ENCODE data around the gene AMIGO3.
A peak's percentile ranks its signal among the peaks of the same experiment; 100 is the strongest.
"Not testable (repeated sequence)": the region's sequence is repeated elsewhere in the genome, so short reads cannot be mapped to it uniquely, and the experiment has no call there.

AMIGO3 gene

DNA sequence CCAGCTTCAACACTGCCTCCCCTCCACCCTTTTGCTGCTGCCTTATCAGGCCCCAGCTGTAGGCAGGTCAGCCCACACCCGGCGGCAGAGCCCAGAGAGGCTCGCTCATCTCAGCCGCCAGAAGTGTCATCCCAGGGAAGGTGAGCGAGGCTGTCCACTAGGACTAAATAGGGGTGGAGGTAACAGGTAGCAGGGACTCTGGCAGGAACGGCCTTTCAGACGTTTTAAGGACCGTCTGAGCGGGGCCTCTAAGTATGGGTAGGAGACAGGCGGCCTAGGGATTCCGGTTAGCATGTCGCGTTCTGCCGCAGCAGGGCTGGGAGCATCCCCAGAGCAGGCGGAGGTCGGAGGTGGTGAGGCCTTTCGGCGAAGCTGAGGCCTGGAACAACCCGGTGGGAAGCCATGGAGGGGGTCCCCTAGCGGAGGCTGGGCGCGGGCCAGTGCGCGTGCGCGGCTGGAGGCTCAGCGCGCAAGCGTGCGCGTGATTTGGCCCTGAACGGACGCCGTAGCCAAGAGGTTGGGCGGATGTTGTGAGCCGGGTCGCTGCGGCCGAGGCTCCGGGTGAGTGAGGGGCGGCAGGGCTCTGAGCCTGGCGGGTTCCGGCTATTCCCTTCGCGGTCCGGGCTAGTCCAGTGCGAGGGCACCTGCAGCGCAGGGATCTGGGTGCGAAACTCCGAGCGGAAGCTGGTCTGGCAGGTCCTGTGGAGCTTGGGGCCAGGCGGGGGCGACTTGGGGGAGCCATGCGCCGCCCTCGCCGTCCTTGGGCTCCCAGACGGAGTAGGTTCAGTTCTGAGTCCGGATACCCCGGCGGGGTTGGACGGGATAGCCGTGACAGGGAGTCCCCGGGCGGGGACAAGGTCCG, 30.2 kb downstream of the AMIGO3 start, which contains the start of the genes MST1 and RNF123:
TSS of gene MST1 (minus strand) at position 429 of the 862 bp plus-strand sequence. CDS start 783 bp downstream, outside the sequence.
TSS of gene RNF123 (plus strand) at position 512 of the 862 bp plus-strand sequence. CDS start 1,609 bp downstream, outside the sequence.
- peak; percentile 96 for DNase-seq (ENCODE audit: low spot score)

DNA sequence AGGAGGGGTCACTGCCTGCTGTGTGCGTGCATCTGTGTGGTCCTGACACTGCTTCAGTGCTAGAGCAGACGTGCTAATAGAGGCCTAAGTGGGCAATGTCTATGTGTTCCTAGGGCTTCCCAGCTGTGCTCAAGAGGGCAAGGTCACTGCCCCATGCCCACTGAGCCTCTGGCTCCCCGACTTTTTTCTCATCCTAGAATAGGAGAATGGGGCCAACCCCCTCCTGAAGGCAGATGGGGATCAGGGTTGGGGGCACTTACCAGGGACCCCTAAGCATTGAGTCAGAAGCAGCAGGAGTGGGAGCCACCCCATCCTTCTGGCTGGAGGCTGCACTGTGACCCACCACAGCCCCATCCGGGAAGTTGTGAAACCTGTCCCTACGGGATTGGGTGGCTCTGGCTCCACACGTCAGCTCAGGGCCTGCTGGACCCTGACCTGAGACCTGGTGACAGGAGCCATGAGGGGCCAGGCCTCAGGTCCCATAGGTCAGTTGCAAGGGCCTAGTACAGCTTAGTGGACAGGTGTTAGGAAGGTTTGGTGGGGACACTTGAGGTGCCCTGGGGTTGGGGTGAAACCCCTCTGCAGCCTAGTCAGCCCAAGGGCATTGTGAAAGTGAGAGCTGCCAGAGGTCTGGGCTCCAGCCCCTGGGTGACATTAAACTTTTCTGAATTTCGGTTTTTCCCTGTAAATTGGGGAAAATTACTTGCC, 31.0 kb downstream of the AMIGO3 start:
- DNase-seq (ENCODE audit: low spot score), result not testable (repeated sequence)

DNA sequence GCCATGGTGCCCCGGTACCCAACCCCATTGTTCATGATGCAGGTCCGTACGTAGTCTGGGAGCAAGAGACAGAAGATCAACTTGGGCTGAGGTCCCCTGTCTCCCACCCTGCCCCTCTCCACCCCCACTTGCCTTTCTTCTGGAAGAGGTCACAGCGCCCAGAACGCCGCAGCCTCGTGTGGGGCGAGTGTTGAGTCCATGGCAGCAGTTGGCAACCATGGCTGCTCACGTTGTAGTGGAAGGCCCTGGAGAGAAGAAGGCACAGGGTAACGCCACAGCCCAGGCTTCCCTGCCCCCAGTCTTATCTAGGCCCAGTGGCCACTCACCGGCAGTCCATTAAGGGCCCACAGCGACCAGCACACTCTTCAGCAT, 32.1 kb downstream of the AMIGO3 start:
- not testable (repeated sequence) for DNase-seq (ENCODE audit: low spot score)

DNA sequence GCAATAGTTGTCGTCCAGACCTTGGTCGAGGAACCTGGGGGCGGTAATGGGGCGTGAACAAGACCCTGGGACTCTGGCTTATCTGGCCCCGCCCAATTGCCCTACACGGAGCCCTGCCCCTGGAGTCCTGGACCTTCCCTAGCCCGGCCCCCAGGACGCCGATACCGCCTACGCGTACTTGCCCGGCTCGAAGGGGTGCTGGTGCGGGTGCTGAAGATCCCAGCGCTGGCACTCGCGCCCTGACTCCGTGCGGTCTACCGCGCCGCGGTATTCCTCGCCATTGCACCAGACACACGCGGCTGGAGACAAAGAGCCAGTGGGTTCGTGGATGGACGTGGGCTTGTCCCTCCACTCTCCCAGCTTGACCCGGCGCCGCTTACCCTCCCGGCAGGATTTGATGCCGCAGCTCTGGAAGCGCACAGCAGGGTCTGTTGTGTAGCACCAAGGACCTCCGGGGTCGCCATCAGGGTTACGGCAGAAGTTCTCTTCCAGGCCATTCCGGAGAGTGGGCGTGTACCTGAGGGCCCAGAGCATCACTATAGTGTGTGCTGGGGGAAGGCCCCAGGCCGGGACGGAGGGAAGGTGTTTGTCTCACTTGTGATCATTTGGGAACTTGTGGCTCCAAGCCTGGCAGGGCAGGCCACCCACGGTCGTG, 32.6 kb downstream of the AMIGO3 start:
- not testable (repeated sequence) for DNase-seq (ENCODE audit: low spot score)

DNA sequence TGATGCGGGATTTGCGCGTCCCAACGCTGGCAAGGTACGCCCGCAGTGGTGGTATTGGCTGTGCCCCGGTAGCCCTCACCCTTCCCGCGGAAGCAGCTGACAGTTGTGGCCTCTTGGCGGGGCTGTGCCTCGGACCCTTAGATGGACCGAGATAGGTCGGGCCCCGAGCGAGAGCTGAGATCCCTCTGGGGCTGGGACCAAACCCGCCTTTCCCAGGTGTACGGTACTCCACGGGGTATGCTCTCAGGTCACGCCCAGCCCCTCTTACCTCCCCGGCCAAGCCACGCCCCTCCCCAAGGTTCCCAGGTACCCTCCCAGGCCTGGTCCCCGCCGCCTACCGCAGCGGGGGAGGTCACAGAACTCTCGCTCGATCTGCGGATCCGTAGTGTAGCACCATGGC, 33.1 kb downstream of the AMIGO3 start:
- DNase-seq (ENCODE audit: low spot score), result not testable (repeated sequence)

DNA sequence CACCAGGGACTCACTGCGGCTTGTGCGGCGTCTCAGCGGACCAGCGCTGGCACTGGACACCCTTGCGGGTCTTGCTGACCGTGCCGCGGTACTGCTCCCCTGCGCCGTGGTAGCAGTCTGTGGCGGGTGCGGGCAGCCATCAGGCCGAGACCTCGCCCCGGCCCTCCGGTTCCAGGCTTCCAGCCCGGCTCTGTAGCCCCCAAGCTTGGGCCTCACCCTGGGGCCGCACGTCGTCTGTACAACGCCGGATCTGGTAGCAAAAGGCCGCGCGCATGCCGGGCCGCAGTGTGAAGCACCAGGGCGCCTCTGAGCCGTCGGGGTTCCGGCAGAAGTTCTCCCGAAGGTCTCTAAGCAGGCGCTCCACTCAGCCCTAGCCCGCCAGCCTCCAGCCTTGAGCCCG, 33.6 kb downstream of the AMIGO3 start:
- not testable (repeated sequence) for DNase-seq (ENCODE audit: low spot score)

DNA sequence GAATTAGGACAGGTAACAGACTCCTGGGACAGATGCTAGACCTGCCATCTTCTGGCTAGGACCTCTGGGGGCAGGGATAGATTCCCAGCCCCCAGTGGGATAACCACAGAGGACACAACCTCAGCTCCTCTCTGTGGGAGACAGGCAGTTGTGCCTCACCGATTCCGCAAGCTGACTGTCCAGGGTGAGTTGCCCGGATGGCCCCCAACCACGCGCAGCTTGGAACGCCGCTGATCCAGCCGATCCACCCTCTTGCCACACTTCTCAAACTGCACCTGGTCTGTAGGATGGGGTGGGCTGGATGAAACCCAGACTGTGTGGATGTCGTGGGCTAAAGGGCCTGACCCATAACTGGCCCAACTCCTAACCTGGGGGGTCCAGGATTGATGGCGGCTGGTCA, 34.4 kb downstream of the AMIGO3 start:
- DNase-seq (ENCODE audit: low spot score), result not testable (repeated sequence)

DNA sequence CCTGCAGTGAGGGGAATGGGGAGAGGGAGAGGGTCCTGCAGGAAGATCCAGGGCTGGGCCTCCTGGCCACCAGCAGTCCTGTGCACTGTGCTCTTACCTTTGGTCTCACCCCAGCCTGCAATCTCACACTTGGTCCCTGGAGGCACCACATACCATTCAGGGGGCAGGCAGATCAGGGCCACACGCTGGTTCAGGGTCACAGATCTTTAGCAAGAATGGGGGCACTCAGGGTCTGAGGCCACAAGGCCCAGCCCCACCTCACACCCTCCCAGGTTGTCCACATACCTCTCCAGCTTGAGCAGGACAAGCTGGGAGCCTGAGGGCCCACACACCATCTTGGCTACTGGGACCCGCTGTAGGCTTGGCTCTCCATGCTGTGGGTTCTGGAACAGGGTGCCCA, 35.0 kb downstream of the AMIGO3 start:
- not testable (repeated sequence) for DNase-seq (ENCODE audit: low spot score)

DNA sequence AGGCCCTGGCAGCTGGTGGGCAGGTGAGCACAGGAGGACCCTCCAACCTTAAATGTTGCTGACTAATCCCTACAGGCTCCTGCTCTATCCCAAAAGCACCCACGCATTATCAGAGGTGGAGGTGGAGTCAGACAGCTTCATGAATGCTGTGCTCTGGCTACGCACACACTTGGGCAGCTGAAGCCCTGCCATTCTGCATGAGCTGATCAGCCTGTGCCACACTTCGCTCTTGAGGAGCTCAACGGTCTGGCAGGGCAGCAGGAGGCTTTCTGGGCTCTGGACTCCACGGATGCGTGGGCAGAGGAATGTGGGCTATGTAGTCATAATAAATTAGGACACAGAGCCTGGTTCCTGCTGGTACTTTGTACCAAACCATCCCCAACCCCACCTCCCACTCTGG, 36.3 kb downstream of the AMIGO3 start:
- DNase-seq (ENCODE audit: low spot score), result no peak

DNA sequence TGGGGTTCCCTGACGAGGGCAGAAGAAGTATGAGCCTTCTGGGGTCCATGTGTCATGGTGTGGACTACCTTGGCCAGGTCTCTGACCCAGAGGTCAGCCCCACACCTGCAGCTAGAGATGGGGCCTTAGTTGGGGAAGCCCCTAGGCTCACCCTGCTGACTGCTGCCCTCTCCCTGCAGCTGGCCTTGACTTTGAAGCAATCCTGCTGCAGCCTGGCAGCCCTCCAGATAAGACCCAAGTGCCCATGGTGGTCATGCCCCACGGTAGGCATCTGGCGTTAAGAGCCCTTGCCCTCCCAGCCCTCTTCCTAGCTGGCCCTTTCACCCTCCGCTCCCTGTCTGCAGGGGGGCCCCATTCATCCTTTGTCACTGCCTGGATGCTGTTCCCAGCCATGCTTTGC, 37.9 kb downstream of the AMIGO3 start:
- DNase-seq (ENCODE audit: low spot score), result no peak

DNA sequence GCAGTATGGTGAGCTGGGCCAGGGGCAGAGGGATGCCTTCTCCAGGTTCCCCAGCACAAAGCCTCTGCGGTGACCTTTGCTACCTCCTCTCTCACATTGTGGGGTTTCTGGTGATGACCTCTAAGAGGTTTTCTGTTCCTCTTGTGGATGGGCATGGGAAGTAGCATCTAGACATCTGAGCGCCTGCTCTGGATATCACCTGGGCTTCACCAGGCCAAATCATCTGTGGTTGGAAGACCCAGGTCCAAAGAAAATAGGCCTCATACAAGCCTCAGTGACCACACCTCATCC, 38.3 kb downstream of the AMIGO3 start:
- no peak for DNase-seq (ENCODE audit: low spot score)

DNA sequence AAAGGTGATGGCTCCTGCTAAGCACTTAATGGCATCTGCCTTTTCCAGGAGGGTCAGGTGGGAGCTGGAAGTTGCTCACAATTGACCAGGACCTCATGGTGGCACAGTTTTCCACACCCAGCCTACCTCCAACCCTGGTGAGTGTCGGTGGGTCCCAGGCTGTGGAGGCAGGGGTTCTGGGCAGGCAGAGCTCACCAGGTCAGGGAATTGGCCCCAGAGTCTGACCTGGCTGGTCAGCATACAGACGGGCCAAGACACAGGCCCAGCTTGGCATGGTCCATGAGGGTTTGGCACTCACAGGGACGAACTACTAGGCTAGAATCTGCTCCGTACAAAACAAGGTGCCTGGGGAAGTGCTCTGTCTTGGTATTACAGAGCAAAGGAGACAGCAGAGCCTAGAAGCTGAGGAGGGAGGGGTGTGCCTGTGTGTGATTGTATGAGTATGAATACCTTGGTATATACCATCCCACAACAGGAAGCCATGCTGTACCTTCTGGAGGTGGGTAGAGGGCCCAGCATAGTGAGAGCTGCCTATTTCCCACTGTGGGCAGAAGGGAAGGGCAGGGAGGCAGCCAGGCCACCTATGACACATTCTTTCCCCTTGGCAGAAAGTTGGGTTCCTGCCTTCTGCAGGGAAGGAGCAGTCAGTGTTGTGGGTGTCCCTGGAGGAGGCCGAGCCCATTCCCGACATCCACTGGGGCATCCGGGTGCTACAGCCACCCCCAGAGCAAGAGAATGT, 38.8 kb downstream of the AMIGO3 start:
- DNase-seq (ENCODE audit: low spot score), result no peak

DNA sequence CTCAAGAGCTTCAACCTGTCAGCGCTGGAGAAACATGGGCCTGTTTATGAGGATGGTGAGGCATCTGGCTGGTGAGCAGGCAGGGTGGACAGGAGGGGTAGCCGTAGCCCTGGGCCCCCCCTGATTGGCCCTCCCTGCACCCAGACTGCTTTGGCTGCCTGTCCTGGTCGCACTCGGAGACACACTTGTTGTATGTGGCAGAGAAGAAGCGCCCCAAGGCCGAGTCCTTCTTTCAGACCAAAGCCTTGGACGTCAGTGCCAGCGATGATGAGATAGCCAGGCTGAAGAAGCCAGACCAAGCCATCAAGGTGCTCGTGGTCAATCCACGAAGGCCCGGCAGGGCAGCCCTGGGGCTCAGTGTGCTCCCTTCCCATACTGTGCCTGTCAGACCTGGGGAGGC, 43.6 kb downstream of the AMIGO3 start:
- no peak for DNase-seq (ENCODE audit: low spot score)

DNA sequence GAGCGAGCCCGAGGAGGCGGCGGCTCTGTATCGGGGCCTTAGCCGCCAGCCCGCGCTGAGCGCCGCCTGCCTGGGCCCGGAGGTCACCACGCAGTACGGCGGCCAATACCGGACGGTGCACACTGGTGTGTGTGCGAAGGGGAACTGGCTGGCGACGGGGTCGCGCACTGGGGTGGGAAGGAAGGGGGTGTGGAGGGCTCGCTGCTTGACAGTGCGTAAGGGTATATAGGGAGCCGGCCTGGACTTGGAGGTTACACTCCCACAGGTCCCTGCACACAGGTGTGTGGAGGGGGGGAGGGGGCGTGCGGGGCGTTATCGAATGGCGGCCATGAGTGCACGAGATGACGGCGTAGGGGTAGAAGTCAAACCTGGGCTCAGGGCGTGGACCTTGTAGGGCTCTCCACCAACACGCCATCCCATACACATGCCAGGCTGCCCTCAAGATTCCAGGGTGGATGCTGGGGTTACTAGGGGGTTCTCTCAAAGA, 44.9 kb downstream of the AMIGO3 start:
- DNase-seq (ENCODE audit: low spot score), result no peak

DNA sequence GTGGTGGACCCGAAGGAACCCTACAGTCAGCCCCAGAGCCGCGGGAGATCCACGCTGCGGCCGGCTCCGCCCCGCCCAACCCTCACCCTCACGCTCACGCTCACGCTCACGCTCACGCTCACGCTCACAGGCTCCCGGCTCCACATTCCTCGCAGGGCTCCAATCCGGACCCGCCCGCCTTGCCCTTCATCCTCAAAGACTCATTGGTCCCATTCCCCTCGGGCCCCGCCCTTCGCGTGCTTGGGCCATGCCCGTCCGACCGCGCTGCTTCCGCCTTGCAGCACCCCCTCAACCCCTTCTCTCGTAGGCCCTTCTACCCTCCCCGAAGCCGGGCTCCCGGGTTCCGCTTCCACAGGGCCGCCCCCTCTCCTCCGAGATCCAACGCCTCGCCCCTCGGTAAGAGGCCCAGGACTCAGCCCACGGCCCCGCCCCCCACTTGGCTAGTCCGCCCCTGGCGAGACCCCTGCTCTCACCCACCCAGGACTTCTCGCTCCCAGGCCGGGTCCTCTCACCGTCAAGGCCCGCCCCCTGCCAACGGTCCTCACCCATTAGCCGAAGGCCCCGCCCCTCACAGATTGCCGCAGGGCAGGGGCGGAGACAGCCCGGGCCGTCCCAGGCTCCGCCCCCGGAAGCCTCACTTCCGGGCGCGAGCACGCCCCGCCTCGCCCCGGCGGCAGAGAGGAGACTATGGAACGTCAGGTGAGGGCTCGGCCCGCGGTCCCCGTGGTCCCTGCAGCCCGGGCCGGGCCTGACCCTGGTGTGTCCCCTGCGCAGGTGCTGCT, 45.6 kb downstream of the AMIGO3 start, which contains the start of gene APEH:
TSS of gene APEH (plus strand) at position 637 of the 782 bp plus-strand sequence. CDS start at position 688, 51 bp downstream.
- peak; percentile 94 for DNase-seq (ENCODE audit: low spot score)

DNA sequence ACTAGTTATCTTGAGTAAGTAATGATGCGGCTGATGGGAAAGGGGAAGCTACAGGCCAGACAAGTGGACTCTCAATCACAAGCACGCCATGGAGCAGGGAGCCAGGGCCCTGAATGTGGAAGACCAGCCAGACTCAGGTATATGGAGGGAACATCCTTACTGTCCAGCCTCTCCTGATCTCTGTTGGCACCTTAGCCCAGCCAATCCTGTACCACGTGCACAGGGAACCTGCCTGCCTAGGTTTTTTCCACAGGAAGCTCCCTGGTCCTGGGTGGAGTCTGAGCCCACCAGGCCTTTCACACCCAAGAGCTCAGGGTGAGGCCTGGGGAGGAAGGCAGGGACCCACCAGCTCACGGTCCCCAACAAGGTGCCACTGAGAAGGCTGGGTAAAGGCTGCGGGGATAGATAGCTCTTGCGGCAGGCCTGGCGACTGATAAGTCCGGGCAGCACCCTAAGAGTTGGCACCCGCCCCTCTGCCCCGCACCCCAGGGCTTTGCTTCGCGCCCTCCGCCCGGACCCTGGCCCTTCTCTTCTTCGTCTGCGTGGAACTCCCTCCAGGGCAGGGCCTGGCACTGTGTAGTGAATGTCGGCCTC, 46.3 kb downstream of the AMIGO3 start:
- DNase-seq (ENCODE audit: low spot score), result no peak

DNA sequence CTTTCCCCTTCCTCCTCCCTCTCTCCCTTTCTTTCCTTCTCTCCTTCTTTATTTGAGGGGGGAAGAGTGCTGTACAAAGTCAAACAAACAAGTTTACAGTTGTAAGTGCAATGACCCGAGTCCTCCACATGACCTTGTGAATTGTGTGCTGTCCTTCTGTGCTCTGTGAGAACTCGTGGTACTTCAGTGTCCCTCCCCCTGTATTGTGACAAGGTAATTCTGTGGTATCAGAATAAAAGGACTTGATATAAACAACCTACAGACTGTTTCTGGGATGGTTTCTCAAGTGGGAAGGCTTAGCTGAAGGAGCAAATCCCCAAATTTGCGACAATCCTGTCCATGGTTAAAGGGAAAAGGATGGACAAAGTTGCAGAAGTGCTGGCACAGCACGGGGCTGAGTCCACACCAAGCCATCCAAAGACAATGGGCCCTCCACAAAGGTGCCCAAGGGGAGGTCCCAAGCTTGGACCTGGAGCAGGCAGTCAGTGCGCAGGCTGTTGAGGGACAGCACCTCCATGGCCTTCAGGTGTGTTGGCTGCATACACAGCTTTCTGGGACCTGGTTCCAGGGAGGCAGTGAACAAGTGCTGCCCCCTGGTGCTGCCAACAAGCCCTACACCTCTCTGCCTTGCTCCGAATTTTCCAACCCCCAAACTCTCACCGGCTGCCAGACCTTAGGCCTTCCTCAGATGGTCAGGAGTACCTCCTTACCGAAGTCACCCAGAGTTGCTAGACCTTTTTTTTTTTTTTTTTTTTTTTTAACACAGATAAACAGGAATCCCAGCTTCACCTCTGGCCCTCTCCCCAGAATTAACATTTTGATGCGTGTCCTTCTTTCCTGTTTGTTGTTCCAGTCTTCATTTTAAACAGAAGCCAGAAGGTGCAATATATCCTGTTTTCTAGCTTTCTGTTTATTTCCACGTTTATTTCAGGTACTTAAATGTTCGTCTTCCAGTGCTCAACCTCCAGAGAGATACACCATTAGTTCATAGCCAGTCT, 47.9 kb downstream of the AMIGO3 start:
- DNase-seq (ENCODE audit: low spot score), result no peak

DNA sequence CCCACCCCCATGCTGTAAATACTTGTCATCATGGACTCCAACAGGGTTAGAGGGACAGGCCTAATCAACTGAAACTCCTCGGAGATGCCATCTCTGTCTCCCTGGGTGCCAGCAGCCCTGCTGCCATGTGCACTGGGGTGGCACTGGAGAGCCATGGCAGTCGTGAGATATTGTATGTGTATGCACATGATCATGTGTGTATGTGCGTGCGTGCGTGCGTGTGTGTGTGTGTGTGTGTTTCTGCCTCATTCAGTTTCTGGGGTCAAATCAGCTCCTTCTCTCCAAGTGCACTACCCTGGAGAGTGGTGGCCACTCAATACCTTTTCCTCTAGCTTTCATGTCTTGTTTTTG, 48.6 kb downstream of the AMIGO3 start:
- no peak for DNase-seq (ENCODE audit: low spot score)

DNA sequence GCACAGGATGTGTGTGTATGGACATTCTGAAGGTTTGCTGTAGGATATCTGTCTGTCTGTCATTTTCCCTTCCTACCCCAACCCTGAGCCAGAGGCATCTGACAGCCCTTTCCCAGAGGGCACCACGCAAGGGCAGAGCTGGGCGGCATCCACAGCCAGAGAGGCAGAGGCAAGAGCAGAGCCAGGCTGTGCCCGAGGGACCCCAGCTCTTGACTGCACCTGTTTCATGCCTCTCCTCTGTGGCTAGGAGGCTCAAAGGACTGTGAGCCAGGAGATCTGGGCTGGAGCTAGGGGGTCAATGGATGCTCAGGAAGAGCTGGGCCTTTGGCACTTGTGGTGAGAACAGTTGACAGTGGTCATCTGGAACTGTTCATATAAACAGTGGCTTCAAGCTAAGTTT, 50.1 kb downstream of the AMIGO3 start:
- DNase-seq (ENCODE audit: low spot score), result no peak

All from left forelimb (tissue), 1 donor.